GM19455 (cell line): ENCODE results near the gene CACTIN.
"Not testable (repeated sequence)": the region's sequence is repeated elsewhere in the genome, so short reads cannot be mapped to it uniquely, and the experiment has no call there.

Experiments used
- ATAC-seq: cut with Tn5 transposase; IDR thresholded peaks from one replicate; pipeline ENCODE4 v1.9.1; 2021; ENCODE audit not compliant: unreplicated experiment

Gene CACTIN

DNA sequence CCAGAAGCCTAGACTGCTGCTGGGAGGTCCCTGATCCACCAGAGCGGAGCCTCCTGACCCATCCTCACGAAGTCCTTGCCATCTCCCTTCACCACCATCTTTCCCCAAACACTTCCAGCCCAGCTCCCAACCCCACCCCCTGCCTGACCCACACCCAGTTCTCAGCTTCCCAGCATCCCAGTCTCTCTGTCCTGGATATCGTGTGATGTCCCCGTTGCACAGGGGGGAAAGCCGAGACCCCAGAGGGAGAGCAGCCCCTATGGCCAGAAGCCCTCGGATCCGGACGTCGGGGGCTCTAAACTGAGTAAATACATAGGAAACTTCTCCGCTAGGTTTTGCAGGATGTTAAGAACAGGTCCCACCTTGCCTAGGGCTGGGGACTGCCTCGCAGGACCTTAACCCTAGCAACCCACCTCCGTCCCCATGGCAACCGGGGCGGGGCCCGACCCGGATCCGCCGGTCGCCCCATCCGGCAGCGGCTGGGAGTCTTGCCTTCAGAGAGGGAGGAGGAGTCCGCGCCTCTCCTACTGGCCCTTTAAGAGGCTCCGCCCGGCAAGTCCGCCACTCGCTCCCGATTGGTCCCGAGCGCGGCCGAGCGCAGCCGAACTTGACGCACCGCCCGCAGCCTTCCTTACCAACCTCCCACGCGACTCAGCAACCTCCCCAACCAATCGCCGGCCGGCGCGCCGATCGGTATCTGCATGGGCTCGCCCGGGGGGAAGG lies 54.3 kb downstream of the CACTIN start:
- ATAC-seq, result peak; percentile 88

DNA sequence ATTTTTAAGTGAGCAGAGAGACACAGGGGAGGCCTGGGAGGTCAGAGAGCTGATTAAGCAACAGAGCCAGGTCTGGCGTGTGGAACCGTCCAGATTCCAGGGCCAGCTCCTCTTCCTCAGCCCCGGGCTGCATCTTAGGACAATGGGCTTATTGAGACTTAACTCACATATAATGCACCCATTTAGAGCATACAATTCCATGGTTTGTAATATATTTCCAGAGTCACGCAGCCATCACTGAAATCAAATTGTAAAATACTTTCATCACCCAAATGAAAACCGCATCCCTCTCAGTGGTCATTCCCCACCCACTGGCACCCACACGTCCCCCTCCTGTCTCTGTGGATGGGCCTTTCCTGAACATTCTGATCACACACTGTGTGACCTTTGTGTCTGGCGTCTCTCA lies 56.0 kb downstream of the CACTIN start:
- ATAC-seq, result no peak

DNA sequence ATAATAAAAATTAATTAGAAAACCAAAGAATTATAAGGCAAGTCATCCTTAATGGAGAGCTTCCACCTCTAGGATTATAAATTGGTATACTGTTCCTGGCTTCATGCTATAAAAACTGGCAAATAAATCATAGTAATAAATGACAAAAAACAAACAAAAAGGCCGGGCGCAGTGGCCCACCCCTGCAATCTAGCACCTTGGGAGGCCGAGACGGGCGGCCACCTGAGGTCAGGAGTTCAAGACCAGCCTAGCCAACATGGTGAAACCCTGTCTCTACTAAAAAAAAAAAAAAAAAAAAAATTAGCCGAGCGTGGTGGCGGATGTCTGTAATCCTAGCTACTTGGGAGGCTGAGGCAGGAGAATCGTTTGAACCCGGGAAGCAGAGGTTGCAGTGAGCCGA lies 56.5 kb downstream of the CACTIN start:
- not testable (repeated sequence) for ATAC-seq

DNA sequence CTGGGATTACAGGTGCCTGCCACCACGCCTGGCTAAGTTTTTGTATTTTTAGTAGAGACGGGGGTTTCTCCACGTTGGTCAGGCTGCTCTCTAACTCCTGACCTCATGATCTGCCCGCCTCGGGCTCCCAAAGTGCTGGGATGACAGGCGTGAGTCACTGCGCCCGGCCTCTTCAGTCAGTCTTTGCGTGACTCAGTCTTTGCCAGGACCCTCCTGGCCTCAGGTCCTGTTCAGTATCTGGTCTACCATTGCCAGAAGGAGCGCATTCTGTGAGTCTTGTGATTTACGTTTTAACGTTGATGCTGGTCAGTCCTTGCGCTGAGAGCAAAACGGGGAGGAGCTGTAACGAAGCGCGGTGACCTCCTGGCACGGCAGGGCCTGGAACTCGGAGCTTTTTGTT lies 61.5 kb downstream of the CACTIN start:
- ATAC-seq, result no peak

DNA sequence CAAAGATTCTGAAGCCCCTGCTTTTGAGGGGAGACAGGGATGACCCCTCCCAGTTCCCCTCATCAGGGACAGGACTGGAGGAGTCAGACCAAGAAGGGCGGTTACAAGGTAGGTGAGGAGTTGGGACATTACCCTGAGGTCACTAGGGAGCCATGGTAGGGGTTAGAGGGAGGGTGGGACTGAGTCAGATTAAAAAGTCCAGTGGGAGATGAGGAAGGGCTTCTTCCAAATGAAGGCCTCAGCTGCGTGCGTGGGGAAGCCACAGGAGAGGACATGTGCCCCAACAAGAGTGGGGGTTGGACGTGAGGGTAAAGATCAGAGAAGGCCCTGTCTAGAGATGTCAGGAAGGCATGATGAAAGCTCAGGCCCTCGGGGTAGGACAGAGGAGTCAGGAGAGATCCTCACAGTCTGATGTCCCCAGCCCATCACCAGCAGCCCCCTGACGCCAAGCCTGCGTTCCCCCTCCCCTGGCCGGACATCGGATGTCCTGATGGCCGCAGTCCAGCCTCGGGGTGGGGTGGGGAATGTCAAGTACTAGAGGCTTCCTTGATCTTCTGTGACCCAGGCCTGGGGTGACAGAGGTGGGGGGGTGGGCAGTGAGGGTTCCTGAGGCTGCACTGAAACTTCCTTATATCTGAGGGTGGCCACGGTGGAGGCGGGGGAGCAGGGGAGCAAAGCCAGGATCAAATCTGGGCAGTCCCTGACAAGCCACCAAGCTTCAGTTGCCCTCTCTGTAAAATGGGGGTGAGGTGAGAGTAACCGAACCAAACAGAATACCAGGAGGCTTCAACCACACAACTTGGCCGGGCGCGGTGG lies 62.7 kb downstream of the CACTIN start:
- no peak for ATAC-seq
